CD1c-positive myeloid dendritic cell (primary cell): ENCODE measurements around the gene F12.
A peak's percentile ranks its signal among the peaks of the same experiment; 100 is the strongest.

Source experiments
- DNase-seq: peaks from one replicate; pipeline ENCODE4 v3.0.0-alpha.2; 2016; ENCODE audit errors: extremely low spot score

The F12 gene

DNA sequence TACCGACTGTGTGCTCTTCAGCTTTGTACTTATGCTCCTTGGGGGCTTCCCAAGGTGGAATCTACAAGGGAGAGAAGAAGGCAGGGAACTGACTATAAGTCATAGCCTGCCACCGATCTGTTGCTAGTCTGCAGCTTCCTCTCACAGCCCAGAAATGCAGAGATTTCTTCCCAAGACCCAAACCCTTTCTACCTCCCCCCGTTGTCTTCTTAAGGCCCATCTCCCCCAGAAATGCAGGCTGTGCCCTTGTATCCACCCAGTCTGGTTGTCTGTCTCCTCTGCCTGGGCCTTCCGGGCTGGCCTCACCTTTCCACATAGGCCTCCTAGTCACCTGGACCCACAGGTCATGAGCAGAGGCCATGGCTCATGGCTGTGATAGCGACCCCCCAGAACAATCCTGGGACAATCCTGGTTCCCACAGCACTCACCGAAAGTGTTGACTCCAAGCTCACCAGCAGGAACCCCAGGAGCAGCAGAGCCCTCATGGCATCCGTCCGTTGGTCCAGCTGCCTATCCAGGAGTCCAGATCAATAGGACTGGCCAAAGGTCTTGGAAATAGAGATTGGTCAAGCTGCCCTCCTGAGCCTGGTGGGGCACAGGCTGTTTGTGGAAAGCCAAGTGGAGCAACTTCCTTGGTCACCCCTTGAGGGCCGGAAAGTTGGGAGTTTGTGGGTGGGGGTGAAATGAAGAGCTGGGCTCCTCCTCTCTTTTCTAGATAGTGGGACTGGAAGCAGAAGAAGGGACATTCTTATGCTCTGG lies at the start of gene F12:
Gene F12 (minus strand): TSS at position 522 of the 759 bp plus-strand sequence. CDS start 37 bp downstream, at position 485.
- DNase-seq: no peak

DNA sequence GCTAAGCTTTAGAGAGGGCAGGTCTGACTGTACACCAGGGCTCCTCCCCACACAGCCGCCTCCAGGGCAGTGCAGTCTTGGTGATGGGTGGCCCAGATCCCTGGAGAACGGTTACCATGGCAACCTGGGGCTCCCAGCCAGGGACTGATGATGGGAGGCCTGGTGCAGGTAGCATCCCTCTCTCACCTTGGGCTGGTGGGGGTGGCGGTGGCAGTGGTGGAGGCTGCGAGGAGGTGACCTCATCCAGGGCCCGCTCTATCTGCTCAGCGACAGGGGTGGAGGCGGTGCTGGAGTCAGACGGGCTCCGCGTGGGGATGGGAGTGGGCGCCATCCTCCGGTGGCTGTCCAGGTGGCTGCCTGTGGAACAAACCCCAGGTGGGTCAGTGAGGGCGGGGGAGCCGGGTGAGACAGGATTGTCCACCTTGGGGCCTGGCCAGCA lies 49.6 kb upstream of the F12 start:
- no peak for DNase-seq

DNA sequence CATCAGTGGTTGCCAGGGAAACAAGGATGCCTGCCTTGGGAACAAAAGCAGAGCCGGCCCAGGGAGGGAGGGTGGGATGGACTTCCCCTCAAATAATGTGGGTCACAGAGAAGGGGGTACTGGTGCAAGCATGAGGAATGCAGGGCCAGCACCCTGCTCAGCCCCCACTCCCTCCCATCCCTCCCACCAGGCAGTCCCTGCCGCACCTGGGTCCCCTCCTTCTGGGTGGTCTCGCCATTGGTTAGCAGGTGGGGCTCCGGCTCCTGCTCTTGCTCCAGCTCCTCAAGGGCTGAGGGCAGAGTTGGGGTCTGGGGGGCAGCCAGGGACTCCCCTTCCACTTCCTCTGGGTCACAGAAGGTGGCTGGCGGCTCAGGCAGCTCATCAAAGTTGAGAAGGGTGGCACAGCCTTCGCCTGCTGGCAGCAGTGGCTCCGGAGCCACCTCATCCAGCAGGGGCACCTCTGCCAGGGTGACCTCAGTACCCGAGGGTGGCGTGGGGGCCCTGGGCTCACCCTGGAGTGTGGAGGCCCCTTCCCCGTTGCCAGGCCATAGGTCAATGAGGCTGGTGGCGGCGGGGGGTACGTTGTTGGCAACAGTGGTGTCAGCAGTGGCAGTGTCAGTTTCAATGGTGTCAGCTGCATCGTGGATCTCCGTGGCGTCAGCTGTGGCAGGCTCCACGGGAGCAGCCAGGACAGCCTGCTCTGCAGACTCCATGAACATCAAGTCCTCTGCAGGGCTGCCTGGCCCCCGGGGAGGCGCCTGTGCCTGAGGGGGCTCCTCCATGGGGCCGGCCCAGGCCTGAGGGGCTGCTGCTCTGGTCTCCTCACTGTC lies 48.7 kb upstream of the F12 start:
- DNase-seq: no peak

DNA sequence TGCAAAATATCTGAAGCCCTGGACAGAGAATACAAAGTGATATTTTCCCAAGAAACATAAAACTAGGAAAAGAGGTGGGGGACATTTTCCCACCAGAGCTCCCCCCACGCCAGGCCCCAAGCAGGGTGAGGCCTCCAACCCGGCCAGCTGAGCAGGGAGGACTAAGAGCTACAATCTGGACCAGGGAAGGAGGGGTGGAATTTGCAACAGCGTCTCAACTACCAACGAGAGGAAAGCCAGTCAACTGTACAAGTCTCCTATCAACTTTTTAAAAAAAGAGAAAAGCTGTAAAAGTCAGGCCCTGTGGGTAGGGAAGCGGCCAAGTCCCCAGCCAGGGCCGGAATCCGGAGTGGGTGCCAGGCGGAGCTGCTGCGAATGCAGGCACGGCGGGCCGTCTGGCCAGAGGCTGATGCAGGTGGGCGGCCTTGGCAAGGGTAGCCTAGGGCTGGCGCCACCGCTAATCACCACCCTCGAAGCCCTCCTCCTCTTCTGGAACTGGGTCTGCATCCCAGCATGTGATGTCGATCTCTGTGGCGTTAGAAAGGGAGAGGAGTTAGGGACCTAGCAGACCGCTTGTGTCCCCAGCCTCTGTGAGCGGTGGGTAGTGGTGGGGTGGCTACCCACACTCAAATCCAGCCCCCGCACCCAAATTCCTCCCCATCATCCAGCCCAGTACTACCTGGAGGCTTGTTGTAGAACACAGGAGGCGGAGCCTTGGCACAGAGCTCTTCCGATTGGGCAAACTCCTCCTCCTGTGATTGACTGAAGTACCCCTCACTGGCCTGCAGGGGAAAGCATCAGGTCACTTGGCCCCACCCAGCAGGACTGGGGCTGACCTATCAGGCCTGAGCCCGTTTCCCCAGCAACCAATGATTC lies 47.9 kb upstream of the F12 start:
- peak; percentile 96 for DNase-seq

DNA sequence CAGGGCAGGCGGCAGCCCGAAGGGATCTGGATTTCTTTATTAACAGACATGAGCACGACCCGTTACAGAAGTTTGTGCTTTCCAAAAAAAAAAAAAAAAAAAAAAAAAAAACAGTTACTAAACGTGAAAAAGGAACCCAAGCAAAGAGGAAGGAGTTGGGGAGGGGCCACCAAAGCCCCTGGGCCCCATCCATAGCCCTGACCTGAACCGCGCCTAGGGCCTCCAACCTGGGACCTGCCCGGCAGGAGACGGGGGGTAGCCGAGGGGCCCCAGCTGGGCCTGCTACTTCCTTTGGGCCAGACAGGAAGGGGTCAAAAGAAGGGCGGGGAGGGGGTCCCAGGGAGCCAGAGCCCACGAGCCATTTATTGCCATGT lies 47.2 kb upstream of the F12 start:
- DNase-seq: no peak

DNA sequence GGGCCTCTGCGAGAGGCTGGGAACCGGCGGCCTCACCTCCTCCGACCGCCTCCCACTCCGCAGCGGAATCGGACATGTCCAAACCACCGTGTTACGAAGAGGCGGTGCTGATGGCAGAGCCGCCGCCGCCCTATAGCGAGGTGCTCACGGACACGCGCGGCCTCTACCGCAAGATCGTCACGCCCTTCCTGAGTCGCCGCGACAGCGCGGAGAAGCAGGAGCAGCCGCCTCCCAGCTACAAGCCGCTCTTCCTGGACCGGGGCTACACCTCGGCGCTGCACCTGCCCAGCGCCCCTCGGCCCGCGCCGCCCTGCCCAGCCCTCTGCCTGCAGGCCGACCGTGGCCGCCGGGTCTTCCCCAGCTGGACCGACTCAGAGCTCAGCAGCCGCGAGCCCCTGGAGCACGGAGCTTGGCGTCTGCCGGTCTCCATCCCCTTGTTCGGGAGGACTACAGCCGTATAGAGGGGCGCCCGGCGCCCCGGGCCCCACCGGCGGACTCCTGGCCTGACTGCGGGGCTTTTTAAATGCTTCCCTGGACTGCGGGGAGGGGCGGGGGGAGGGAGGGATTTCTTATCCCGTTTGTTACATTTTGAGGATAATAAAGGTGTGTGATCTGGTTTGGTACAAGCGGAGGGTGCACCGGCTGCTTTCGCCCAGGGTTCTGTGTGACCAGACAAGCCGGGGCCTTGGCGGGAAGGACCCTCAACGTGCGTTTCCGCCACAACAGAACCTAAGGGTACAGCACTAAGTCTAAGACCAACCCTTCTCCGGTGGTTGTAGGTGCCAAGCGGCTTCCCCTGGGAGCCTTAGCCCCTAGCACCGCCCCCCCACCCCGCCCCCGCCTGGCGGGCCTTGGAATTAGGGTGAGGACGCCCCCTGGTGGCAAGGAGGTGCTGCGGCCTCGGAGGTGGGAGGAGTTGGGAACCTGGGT lies 46.6 kb upstream of the F12 start:
- DNase-seq: peak; percentile 95

DNA sequence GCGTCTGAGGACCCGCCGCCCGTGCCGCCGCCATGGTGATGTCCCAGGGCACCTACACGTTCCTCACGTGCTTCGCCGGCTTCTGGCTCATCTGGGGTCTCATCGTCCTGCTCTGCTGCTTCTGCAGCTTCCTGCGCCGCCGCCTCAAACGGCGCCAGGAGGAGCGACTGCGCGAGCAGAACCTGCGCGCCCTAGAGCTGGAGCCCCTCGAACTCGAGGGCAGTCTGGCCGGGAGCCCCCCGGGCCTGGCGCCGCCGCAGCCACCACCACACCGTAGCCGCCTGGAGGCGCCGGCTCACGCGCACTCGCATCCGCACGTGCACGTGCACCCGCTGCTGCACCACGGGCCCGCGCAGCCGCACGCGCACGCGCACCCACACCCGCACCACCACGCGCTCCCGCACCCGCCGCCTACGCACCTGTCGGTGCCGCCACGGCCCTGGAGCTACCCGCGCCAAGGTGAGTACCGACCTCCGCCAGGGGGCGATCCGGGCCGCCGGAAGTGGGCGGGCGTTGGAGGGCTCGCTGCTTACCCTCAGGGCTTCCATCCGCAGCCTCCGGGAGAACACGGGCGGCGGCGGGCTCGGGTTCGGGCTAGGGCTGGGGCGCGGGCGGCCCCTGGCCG lies 45.8 kb upstream of the F12 start:
- DNase-seq: peak; percentile 75

DNA sequence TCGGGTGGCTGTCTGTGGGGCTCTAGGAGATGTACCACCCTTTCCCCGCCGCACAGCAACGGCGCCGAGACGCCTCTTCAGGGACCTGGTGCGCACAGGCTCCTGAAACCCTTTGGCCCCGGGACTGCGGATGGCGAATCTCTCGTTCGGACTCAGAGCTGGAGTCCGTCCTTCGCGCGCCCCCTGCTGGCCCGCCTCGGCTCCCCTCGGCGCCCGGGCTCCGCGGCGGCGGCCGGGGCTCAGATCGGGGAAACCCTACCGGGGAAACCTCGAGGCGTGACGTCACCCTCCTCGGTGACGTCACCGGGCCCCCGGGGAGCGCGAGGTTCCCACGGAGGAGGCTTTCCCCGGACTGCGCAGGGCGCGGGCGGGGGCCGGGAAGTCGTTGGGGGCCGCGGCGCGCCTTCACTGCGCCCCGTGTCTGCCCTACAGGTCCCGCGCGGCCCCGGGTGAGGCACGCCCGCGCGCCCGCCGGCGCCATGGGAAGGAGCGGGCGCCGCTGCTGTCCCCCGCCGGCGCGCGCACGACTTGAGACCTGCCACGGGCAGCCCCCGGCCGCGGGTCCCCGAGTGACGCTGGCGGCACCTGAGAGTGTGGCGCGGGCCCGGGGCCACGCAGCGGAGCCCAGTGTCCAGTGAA lies 45.2 kb upstream of the F12 start:
- DNase-seq: peak; percentile 97

DNA sequence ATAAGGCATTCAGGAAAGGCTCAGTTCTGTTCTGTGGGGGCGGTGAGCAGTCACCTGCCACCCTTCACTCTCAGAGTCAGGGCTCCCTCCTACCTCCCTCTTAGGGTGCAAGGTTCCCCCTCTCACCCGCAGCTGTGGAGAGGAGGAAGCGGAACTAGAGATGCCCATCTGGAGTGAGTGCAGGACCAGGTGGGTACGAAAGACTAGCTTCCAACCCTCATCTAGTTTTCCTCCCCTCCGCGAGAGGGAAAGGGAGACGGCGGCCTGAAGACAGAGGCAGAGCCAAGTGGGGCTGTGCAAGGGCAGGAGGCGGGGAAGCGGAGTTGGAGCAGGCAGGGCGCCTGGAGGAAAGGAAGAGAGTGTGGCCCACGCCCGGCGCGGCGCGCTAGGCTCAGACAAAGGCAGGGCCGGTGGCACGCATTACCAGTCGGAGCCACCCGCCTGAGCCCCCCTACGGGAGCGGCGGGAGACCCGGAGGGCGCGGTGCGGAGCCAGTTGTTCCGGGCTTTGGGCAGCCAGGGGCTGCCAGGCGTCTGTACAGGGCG lies 44.6 kb upstream of the F12 start:
- DNase-seq: peak; percentile 54

DNA sequence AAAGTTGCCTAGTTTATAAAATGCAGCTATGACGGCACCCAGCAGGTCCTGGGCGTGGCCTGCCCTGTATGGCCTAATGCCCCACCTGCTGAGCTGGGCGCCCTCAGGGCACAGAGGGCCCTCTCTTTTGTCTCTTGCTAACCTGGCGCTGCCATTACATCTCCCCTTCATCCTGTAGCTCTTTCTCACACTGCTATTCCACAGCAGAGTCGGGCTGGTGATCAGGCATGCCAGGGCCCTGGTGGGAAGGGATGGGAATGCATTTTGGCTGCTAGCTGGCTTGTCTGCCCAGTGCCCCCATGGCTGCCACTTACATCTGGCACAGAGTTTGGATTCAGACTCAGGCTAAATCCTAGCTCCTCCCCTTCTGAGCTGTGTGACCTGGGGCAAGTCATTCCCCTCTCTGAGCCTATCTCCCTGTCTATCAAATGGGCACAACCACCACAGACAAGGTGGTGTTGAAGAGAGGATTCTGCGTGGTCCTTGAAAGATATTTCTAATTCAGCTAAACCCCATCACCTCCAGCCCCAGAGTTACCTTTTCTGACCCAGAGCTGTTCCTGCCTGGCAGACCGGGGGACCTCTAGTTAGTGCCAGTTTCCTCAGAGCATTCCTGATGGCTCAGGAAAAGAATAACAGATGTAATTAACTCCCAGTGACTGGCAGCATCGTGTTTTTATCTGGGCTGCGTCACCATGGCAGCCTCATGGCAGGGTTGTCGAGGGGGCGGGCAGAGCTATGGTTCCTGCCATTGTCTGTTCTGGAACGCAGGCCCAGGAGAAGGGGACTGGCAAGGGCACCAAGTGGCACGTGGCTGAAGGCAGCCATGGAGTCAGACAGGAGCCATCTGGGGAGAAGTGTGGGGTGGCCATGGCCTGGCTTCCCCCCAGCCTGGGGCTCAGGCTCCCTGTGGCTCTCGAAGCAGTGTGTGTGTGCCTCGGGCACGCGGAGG lies 43.6 kb upstream of the F12 start:
- DNase-seq: no peak

DNA sequence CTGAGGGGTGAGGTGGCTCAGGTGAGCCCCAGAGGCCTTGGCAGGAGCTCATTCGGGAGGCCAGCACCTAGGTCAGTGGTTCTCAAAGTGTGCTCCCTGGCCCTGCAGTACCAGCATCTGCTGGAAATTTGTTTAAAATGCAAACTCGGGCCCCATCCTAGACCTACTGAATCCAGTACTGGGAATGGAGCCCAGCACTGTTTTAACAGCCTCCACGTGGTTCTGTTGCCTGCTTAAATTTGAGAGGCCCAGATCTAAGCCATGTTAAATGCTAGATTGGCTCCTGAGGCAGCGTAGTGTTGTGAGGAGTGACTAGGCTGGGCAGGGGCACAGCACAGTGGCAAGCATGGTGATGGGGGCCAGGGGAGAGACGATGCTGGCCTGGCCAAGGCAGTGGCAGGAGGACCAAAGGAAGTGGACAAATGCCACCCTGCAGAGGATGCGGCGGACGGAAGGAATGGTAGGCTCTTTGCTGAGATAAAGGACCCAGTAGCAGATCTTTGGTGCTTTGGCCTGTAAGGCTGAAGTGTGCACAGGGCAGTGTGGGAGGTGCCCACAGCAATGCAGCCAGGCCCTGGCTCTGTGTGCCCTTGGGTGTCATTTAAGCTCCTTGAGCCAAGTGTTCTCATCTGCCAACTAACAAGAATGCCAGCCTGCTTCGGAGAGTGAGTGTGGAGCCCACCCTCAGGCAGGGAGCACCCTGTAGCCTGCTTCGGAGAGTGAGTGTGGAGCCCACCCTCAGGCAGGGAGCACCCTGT lies 41.5 kb upstream of the F12 start:
- no peak for DNase-seq

DNA sequence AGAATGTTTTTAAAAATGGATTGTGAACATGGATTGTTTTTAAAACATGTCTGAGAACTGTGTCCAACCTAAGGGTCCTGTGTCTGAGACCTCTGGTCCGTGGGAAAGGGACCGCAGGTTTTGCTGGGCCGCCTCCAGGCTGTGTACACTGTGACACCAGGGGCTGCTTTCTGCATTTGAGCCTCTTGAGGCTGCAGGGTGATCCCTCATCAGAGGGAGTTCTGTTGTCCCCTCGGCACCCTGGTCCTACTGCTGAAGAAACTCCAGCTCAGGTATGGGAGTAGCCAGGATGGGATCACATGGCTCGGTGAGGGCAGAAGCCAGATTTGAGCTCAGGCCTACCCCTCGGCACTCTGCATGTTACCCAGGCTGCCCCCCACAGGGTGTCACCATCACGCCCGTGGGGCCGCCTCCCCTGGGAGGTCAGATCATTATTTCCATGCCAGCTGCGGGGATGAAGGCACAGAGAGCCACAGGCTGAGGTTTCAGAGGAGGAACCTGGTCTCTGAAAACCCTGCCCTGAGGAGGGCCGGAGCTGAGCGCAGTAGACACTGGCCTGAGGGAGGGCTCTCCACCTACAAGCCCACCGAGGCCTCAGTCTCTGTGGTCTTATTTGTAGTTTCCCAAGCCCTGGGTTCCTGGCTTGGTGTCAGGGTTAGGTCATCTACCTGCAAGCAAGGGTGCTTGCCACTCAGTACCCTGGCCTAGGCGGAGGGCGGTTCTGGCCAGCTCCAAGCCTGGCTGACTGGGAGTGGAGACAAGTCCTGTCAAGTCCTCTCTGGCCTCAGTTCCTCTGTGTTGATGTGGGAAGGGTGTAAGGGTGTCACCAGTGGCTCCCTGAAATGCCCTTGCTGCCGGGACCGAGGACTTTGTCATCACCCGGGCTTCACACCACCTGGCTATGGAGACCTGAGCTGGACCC lies 40.0 kb upstream of the F12 start:
- no peak for DNase-seq

DNA sequence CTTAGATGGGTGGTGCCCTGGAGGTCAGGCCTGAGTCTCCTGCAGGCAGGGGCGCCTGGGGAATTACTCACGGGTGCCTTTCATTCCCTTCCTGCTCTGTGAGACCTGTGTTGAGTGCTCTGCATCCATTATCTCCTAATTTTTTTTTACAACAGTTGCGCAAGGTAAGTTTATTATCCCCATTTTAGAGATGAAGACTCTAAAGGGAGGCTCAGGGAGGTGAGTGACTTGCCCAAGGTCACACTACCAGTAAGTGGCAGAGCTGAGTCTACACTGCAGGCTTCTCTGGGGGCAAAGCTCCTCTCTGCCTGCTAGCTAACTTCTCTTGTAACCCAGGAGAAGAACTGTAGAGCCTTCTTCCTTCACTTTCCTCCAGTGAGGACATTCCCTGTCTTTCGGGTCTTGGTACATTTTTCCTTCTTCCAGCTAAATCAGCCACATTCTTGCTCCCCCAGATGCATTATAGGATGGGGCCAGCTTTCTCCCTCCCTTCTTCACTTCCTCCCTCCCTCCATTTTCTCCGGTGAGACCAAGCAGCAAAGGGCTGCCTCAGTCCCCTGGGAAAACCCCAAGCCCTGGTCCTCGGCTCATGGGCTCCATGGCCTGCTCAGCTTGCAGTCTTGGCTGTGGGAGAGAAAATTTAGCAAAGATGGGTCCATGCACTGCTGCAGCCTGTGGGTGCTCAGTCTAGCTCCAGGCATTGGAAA lies 39.0 kb upstream of the F12 start:
- DNase-seq: no peak

DNA sequence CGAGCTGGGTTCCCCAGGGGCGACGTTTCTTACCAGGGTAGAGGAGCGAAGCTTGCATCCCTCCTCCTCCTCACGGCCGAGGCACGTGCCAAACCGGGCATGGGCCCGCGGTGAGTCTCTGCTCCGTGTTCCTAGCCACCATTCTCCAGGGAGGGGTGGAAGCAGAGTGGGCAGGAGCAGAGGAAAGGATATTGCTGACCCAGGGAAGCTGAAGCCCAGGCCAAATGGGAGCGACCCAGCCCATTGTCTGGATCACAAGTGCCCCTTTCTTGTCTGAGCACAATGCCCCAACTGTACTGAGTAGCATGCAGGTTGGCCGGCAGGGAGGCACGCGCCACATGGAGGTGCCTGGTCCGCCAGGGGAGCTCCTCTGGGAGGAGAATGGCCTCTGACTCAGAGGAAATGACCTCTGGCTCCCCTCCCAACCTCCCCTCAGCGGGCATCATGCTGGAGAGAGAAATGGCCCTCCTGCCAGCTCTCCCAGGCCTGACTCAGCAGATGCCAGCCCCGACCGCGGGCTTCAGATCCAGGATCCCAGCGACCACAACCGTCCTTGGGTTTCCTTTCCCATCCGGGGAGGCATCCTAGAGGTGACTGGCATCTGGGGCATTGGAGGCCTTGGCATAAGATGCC lies 38.4 kb upstream of the F12 start:
- DNase-seq: peak; percentile 44

DNA sequence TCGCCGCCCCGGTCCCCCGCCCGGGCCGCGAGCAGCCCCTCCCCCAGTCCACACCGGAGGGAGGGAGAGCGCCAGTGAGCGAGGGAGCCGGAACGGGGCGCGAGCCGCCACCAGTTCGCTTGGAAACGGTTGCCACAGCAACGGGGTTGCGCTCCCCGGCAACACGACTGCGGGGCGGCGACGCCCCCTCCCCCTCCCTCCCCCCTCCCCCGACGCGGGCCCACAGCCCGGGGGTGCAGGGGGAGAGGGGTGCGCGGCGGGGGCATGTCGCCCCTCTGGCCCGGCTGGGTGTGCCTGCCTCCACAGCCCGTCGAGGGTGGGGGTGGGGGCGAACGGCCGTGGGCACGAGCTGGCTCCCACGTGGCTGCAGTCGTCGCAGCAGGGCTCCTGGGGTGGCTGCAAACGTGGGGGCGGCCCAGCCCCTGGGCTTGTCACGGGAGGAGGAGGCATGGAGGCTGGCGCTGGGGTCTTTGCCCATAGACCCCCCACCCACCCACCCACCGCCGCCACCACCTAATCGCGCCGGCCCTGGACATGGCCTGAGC lies 37.8 kb upstream of the F12 start:
- peak; percentile 60 for DNase-seq
